ENCODE data around the gene ZNF652.

ZNF652 gene

DNA sequence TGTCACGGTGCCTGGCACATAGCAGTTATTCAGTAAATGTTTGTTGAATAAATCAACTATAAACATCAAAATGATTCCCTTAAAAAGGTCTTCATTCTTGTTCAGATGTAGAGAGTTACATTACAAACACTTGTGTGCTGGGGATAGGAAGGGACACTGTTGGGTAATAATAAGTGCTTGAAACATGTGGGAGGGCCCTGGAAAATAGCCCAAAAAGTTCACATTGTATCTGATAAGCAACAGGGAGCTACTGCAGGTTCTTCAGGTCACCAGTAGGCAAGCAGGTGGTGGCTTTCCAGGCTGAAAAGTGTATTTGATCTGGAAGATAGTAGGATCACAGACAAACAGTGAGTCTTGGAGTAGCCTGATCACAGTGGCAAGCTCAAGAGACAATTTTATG, 19.0 kb upstream of the ZNF652 start:
- ChIA-PET CTCF (interaction anchor here (1.0 kb wide), 1 partner anchor 90 kb away, joined by 3 read pairs; no protein-coding TSS in a partner anchor), POLR2A (interaction anchor here (0.6 to 0.9 kb wide), 2 partner anchors 9 to 12 kb away, joined by 3 to 4 read pairs; no protein-coding TSS in a partner anchor)
- DNase-seq (ENCODE audit: extremely low spot score) = no peak
- TF ChIP-seq CTBP1 (IDR thresholded peaks at IDR 0.05; ENCODE audit: borderline replicate concordance) (no peak), ELF4 (IDR thresholded peaks at IDR 0.05) (no peak), HDGF (IDR thresholded peaks at IDR 0.05; ENCODE audit: borderline replicate concordance) (no peak), BHLHE40 (IDR thresholded peaks at IDR 0.05; ENCODE audit: borderline replicate concordance) (no peak), ZNF384 (IDR thresholded peaks at IDR 0.05) (no peak), SP1 (IDR thresholded peaks at IDR 0.05) (no peak), LEF1 (IDR thresholded peaks at IDR 0.05; ENCODE audit: borderline replicate concordance) (no peak), FOXK2 (IDR thresholded peaks at IDR 0.05) (no peak), NFRKB (IDR thresholded peaks at IDR 0.05) (no peak), FOXM1 (IDR thresholded peaks at IDR 0.05; ENCODE audit: borderline replicate concordance) (no peak), SUZ12 (IDR thresholded peaks at IDR 0.05) (no peak)

GRCh38 chr17:49379926-49380325, 17.9 kb upstream of the ZNF652 start:
- POLR2A ChIA-PET = interaction anchor here (0.9 kb wide), 1 partner anchor 10 kb away, joined by 4 read pairs; no protein-coding TSS in a partner anchor
- no peak for DNase-seq (ENCODE audit: extremely low spot score)
- CTCF ChIA-PET = no interaction called here
- TF ChIP-seq BHLHE40 (IDR thresholded peaks at IDR 0.05; ENCODE audit: borderline replicate concordance) (no peak), NFRKB (IDR thresholded peaks at IDR 0.05) (no peak), CTBP1 (IDR thresholded peaks at IDR 0.05; ENCODE audit: borderline replicate concordance) (no peak), SUZ12 (IDR thresholded peaks at IDR 0.05) (no peak)

DNA sequence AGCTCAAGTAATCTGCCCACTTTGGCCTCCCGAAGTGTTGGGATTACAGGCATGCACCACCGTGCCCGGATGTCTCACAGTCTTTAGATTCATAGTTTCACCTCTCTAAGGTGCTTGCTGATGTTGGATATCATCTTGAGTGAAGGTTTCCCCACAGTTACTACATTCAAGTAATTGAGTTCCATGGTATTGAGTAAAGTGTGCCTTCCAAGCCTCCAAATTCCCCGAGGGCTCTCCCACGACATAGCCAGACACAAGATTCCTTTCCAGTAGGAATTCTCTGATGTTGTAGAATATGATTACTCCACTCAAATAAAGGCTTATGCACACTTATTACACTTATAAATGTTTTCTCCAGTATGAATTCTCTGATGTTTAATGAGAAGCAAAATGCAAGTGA, 16.3 kb upstream of the ZNF652 start:
- ChIA-PET CTCF (interaction anchor here (0.6 to 3.3 kb wide), 3 partner anchors 10 to 131 kb away, joined by 3 to 17 read pairs (median 4); no protein-coding TSS in a partner anchor), POLR2A (no interaction called here)
- DNase-seq (ENCODE audit: extremely low spot score) = no peak
- TF ChIP-seq FOXA1 (IDR thresholded peaks at IDR 0.05) (no peak), L3MBTL2 (conservative IDR thresholded peaks at IDR 0.05) (no peak), HDGF (IDR thresholded peaks at IDR 0.05; ENCODE audit: borderline replicate concordance) (no peak), ARNT (IDR thresholded peaks at IDR 0.05) (no peak), ELF4 (IDR thresholded peaks at IDR 0.05) (no peak), ZNF384 (IDR thresholded peaks at IDR 0.05) (no peak), FOXM1 (IDR thresholded peaks at IDR 0.05; ENCODE audit: borderline replicate concordance) (no peak), TARDBP (IDR thresholded peaks at IDR 0.05) (no peak), SUZ12 (IDR thresholded peaks at IDR 0.05) (no peak), LEF1 (IDR thresholded peaks at IDR 0.05; ENCODE audit: borderline replicate concordance) (no peak), NFRKB (IDR thresholded peaks at IDR 0.05) (no peak), FOXK2 (IDR thresholded peaks at IDR 0.05) (no peak), SP1 (IDR thresholded peaks at IDR 0.05) (no peak), BHLHE40 (IDR thresholded peaks at IDR 0.05; ENCODE audit: borderline replicate concordance) (no peak), CTBP1 (IDR thresholded peaks at IDR 0.05; ENCODE audit: borderline replicate concordance) (no peak)
- TF ChIP-seq, protein P1, sequence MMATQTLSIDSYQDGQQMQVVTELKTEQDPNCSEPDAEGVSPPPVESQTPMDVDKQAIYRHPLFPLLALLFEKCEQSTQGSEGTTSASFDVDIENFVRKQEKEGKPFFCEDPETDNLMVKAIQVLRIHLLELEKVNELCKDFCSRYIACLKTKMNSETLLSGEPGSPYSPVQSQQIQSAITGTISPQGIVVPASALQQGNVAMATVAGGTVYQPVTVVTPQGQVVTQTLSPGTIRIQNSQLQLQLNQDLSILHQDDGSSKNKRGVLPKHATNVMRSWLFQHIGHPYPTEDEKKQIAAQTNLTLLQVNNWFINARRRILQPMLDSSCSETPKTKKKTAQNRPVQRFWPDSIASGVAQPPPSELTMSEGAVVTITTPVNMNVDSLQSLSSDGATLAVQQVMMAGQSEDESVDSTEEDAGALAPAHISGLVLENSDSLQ (IDR thresholded peaks at IDR 0.05) = no peak

- no peak for TF ChIP-seq SP1 (IDR thresholded peaks at IDR 0.05)
- no peak for TF ChIP-seq FOXM1 (IDR thresholded peaks at IDR 0.05; ENCODE audit: borderline replicate concordance)
- TF ChIP-seq CTBP1 (IDR thresholded peaks at IDR 0.05; ENCODE audit: borderline replicate concordance) = no peak
- TF ChIP-seq SUZ12 (IDR thresholded peaks at IDR 0.05) = no peak
- TF ChIP-seq BHLHE40 (IDR thresholded peaks at IDR 0.05; ENCODE audit: borderline replicate concordance) = no peak
- TF ChIP-seq, protein P1 (IDR thresholded peaks at IDR 0.05) = no peak
- no peak for TF ChIP-seq FOXA1 (IDR thresholded peaks at IDR 0.05)
- no peak for TF ChIP-seq TARDBP (IDR thresholded peaks at IDR 0.05)
- TF ChIP-seq ZNF384 (IDR thresholded peaks at IDR 0.05) = no peak
- TF ChIP-seq L3MBTL2 (conservative IDR thresholded peaks at IDR 0.05) = no peak
- TF ChIP-seq FOXK2 (IDR thresholded peaks at IDR 0.05) = no peak
- no peak for TF ChIP-seq LEF1 (IDR thresholded peaks at IDR 0.05; ENCODE audit: borderline replicate concordance)
- no peak for TF ChIP-seq ARNT (IDR thresholded peaks at IDR 0.05)
- TF ChIP-seq ELF4 (IDR thresholded peaks at IDR 0.05) = no peak
- no peak for TF ChIP-seq HDGF (IDR thresholded peaks at IDR 0.05; ENCODE audit: borderline replicate concordance)
- no peak for TF ChIP-seq NFRKB (IDR thresholded peaks at IDR 0.05)
- ChIA-PET POLR2A (interaction anchor here (0.6 kb wide), 1 partner anchor 180 kb away, joined by 3 read pairs; no protein-coding TSS in a partner anchor), CTCF (no interaction called here)
- no peak for DNase-seq (ENCODE audit: extremely low spot score)
Measured at GRCh38 chr17:49375544-49375943, 13.5 kb upstream of the ZNF652 start.

DNA sequence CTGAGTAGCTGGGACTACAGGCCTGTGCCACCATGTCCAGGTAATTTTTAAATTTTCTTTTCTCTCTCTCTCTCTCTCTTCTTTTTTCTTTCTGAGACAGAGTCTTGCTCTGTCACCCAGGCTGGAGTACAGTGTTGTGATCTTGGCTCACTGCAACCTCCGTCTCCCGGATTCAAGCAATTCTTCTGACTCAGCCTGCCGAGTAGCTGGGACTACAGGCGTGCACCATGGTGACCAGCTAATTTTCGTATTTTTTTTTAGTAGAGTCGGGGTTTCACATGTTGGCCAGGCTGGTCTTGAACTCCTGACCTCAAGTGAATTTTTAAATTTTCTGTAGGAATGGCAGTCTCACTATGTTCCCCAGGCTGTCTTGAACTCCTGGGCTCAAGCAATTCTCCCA, 11.1 kb upstream of the ZNF652 start:
- ChIA-PET POLR2A (no interaction called here), CTCF (interaction anchor here (1.5 kb wide), 1 partner anchor 14 kb away, joined by 5 read pairs; no protein-coding TSS in a partner anchor)
- no peak for TF ChIP-seq ARNT (IDR thresholded peaks at IDR 0.05)
- TF ChIP-seq ZNF384 (IDR thresholded peaks at IDR 0.05) = no peak
- no peak for TF ChIP-seq HDGF (IDR thresholded peaks at IDR 0.05; ENCODE audit: borderline replicate concordance)
- TF ChIP-seq SP1 (IDR thresholded peaks at IDR 0.05) = no peak
- no peak for TF ChIP-seq FOXM1 (IDR thresholded peaks at IDR 0.05; ENCODE audit: borderline replicate concordance)
- TF ChIP-seq FOXA1 (IDR thresholded peaks at IDR 0.05) = no peak
- no peak for TF ChIP-seq CTBP1 (IDR thresholded peaks at IDR 0.05; ENCODE audit: borderline replicate concordance)
- TF ChIP-seq FOXK2 (IDR thresholded peaks at IDR 0.05) = no peak
- TF ChIP-seq, protein P1 (IDR thresholded peaks at IDR 0.05) = no peak
- TF ChIP-seq NFRKB (IDR thresholded peaks at IDR 0.05) = no peak
- no peak for TF ChIP-seq ELF4 (IDR thresholded peaks at IDR 0.05)
- TF ChIP-seq BHLHE40 (IDR thresholded peaks at IDR 0.05; ENCODE audit: borderline replicate concordance) = no peak
- no peak for TF ChIP-seq SUZ12 (IDR thresholded peaks at IDR 0.05)
- no peak for TF ChIP-seq L3MBTL2 (conservative IDR thresholded peaks at IDR 0.05)
- TF ChIP-seq LEF1 (IDR thresholded peaks at IDR 0.05; ENCODE audit: borderline replicate concordance) = no peak
- TF ChIP-seq TARDBP (IDR thresholded peaks at IDR 0.05) = no peak
- no peak for DNase-seq (ENCODE audit: extremely low spot score)

DNA sequence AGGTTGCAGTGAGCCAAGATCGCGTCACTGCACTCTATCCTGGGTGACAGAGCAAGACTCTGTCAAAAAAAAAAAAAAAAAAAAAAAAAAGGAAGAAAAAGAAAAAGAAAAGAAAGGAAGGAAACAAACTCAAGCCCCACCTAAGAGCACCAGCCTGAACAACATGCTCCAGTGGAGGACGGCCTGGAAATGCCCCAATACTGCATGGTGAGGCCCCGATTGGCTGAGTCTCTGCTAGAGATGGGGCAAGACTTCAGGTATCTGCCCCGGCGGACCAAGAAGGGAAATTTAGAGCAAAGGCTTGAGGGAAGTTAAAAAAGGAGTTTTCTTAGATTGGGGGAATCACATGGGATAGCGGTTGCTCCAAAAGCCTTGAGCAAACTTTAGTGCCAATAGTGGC, 10.4 kb upstream of the ZNF652 start:
- TF ChIP-seq SUZ12 (IDR thresholded peaks at IDR 0.05) (no peak), ARNT (IDR thresholded peaks at IDR 0.05) (no peak), TARDBP (IDR thresholded peaks at IDR 0.05) (no peak), FOXA1 (IDR thresholded peaks at IDR 0.05) (no peak), NFRKB (IDR thresholded peaks at IDR 0.05) (no peak), BHLHE40 (IDR thresholded peaks at IDR 0.05; ENCODE audit: borderline replicate concordance) (no peak)
- TF ChIP-seq, protein P1 (IDR thresholded peaks at IDR 0.05) = no peak
- ChIA-PET CTCF (interaction anchor here (1.5 kb wide), 1 partner anchor 15 kb away, joined by 5 read pairs; no protein-coding TSS in a partner anchor), POLR2A (no interaction called here)
- no peak for DNase-seq (ENCODE audit: extremely low spot score)
